GM12878 (cell line): ENCODE measurements around the gene MZB1. TPM values are rescaled to one million over a fixed set of nuclear protein-coding genes. Genes with fewer than 3 reads are reported as not detected.

Experiments used
- ATAC-seq: fragments of 200-7000 bp; cut with Tn5 transposase; 3 replicates; pipeline ENCODE4 v1.9.1; 2020; ENCODE audit warnings: mild to moderate bottlenecking, moderate library complexity
- BruUV-seq: library from RNA; stranded (reverse); fragments of 400-500 nt; replicated peaks from 2 replicates; lab custom pipeline; 2021; lab: Mats Ljungman, UMichigan
- CTCF ChIA-PET: fragments of 300-600 bp; sonication (Branson Sonifier 250); formaldehyde crosslinking; extraction: SDS; loops from one replicate; lab custom pipeline; 2021; ENCODE audit warnings: inconsistent platforms; lab: Yijun Ruan, JAX
- POLR2A ChIA-PET: fragments of 350-600 bp; formaldehyde crosslinking; extraction: SDS; loops from one replicate; lab custom pipeline; 2021; ENCODE audit warnings: inconsistent platforms; lab: Charles Lee
- RAD21 ChIA-PET: fragments of 300-600 bp; sonication (Branson Sonifier 250); formaldehyde crosslinking; loops from one replicate; lab custom pipeline; 2023; ENCODE audit warnings: antibody characterized with exemption; ENCODE audit not compliant: unreplicated experiment; lab: Charles Lee
- SMC1A ChIA-PET: fragments of 300-600 bp; sonication (Branson Sonifier 250); formaldehyde crosslinking; loops from one replicate; lab custom pipeline; 2023; ENCODE audit not compliant: unreplicated experiment, uncharacterized antibody; lab: Charles Lee
- DNase-seq: peaks from one replicate; pipeline ENCODE4 v3.0.0-alpha.2; 2011; ENCODE audit warnings: low read depth, low spot score
- FAIRE-seq: peaks from 3 replicates; lab custom pipeline; 2011; peaks lifted over from hg19 to GRCh38; lab: Jason Lieb, UNC
- H2AFZ ChIP-seq: 2 replicates; pipeline ENCODE4 v1.6.0; 2011; ENCODE audit warnings: low read depth, low read length, control low read depth; ENCODE audit not compliant: control insufficient read depth
- H3K27ac ChIP-seq: 2 replicates; pipeline ENCODE4 v1.5.1; 2011; ENCODE audit warnings: control low read depth; ENCODE audit not compliant: control insufficient read depth, insufficient read depth
- H3K27me3 ChIP-seq, 2 experiments: replicated peaks in 1 of 2; 2 replicates each; pipeline versions ENCODE4 v1.6.0 to v1.6.1; 2011; ENCODE audit warnings: low read length in 1 of 2; ENCODE audit not compliant: control insufficient read depth in 2 of 2, insufficient read depth in 2 of 2
- H3K36me3 ChIP-seq, 2 experiments: 2 replicates each; pipeline ENCODE4 v1.5.1; 2011; ENCODE audit warnings: low read length in 1 of 2; ENCODE audit not compliant: control insufficient read depth in 2 of 2, insufficient read depth in 2 of 2
- H3K4me1 ChIP-seq: 2 replicates; pipeline ENCODE4 v1.6.1; 2011; ENCODE audit warnings: mild to moderate bottlenecking, low read length, moderate library complexity, mixed read lengths; ENCODE audit not compliant: control insufficient read depth, insufficient read depth
- H3K4me2 ChIP-seq: 2 replicates; pipeline ENCODE4 v1.6.0; 2011; ENCODE audit warnings: control low read depth; ENCODE audit not compliant: control insufficient read depth, insufficient read depth
- H3K4me3 ChIP-seq: fragments of 200-600 bp; sonication (generic); 2 replicates; pipeline ENCODE4 v1.5.1; 2016
- H3K79me2 ChIP-seq: 2 replicates; pipeline ENCODE4 v1.6.0; 2011; ENCODE audit warnings: low read length; ENCODE audit not compliant: control insufficient read depth, insufficient read depth
- H3K9ac ChIP-seq: 2 replicates; pipeline ENCODE4 v1.8.0; 2011; ENCODE audit warnings: low read length, control low read depth, mixed read lengths; ENCODE audit not compliant: control insufficient read depth, insufficient read depth
- H3K9me3 ChIP-seq: replicated peaks from 3 replicates; pipeline ENCODE4 v1.5.1; 2011; ENCODE audit warnings: mild to moderate bottlenecking, low read length; ENCODE audit not compliant: control insufficient read depth, insufficient read depth
- H4K20me1 ChIP-seq: 2 replicates; pipeline ENCODE4 v1.6.0; 2011; ENCODE audit not compliant: control insufficient read depth, insufficient read depth
- POLR2A ChIP-seq: IDR thresholded peaks from 2 replicates; pipeline ENCODE4 v1.6.1; 2011; ENCODE audit warnings: low read depth, mild to moderate bottlenecking, low read length
- STAT1 ChIP-seq: fragments of 450-650 bp; conservative IDR thresholded peaks from 2 replicates; pipeline ENCODE4 v1.6.1; 2014; ENCODE audit warnings: antibody characterized with exemption, mild to moderate bottlenecking
- WRNIP1 ChIP-seq: IDR thresholded peaks from 2 replicates; pipeline ENCODE4 v1.6.1; 2011; ENCODE audit warnings: low read depth, low read length, improper control_type of control experiment, borderline replicate concordance
- WGBS: methylation state at CpG from one replicate; pipeline ENCODE4 v1.1.6; 2016; ENCODE audit warnings: low lambda C conversion rate; ENCODE audit not compliant: insufficient replicate concordance, insufficient coverage; ENCODE audit errors: missing lambda C conversion rate; 5-methylcytosine and 5-hydroxymethylcytosine counted together
- in situ Hi-C: fragments of 300-500 bp; cut with MboI; formaldehyde crosslinking; loops from 9 replicates; pipeline ENCODE4 v1.14.3; 2018; ENCODE audit warnings: mixed read lengths
- intact Hi-C: fragments of 100-400 bp; cut with micrococcal nuclease; formaldehyde crosslinking; loops from one replicate; pipeline ENCODE4 v1.14.2; 2022; ENCODE audit not compliant: unreplicated experiment
- polyA plus RNA-seq, 11 experiments: library from polyadenylated mRNA; depleted of rRNA in 4 of 11; unstranded in 6 of 11; stranded (reverse) in 5 of 11; fragments of >200 nt; fragmentation: Nextera tagmentation in 4 of 11; fragmentation: Illumina TruSeq in 1 of 11; extraction: Ambion mirVana in 4 of 11; extraction: Trizol in 1 of 11; gene quantifications; 1 replicate in 1 of 11; 2 replicates in 10 of 11; pipeline versions ENCODE4 v1.2.1 to v1.2.3, GENCODE V29; 2011 to 2016; ENCODE audit warnings: inconsistent platforms in 2 of 11, missing spikeins in 2 of 11, low read depth in 1 of 11
- total RNA-seq, 4 experiments: library from RNA; depleted of rRNA in 3 of 4; stranded (reverse); fragments of >200 nt in 3 of 4; fragmentation: Illumina TruSeq in 1 of 4; extraction: Trizol in 1 of 4; gene quantifications; 2 replicates each; pipeline versions ENCODE4 v1.2.1 to v1.2.3, GENCODE V29; 2013 to 2021

The MZB1 gene
- total and polyA plus RNA-seq, 10 of the 15 experiments (the other 5 are each of a cell fraction or from before 2014, with no cell fraction given) = 19.3 to 406 (median 188) TPM

DNA sequence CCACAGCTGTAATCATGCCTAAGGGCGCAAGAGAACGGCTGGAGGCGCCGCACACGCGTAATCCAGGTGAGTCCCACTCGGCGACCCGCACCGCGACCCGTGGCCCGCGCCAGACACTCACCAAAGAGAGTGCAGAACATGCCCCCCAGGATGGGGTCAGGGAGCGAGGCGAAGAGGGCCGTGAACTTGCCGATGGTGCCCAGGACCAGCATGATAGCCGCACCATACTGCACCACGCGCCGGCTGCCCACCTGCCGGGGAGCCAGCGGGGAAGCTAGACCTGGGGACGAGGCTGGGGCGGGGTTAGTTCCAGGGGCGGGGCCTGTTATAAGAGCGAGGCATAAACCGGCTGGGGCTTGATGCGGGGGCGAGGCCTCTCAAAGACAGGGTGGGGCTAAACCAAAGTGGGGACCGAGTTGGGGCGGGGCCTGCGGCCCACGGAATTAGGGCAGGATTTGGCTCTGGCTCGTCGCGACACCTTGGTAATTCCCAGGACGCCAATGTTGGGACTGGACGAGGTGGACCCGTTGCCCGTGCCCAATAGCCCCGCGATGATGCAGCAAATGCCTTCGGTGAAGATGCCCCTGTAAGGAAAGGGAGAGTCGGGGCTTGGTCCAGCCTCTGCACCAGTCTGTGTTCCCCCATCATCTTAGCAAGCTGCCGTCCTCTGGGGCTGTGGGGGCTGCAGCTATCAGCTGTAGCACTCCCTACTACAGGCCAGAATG is 11.4 kb downstream of the MZB1 start:
- CTCF ChIA-PET = interaction anchor here (0.9 kb wide), 1 partner anchor 9 kb away, joined by 3 read pairs; no protein-coding TSS in a partner anchor
- no peak for DNase-seq
- Histone ChIP-seq H3K27ac (no peak overlapping the region), H3K9ac (no peak overlapping the region), H3K4me2 (no peak overlapping the region), H3K4me1 (no peaks in the 10 kb centered on the region), H3K36me3 (no peaks in the 10 kb centered on the region), H2AFZ (no peak overlapping the region), H4K20me1 (no peaks in the 10 kb centered on the region), H3K79me2 (no peaks in the 10 kb centered on the region), H3K4me3 (no peak overlapping the region), H3K27me3 (no peaks in the 10 kb centered on the region), H3K9me3 (no peaks in the 10 kb centered on the region)
- no TSS peak for BruUV-seq
- 0 out of 2 replicates have a peak, but pooled peaks have one; percentile 30 for TF ChIP-seq POLR2A
- no peak for TF ChIP-seq WRNIP1
- SMC1A ChIA-PET = interaction anchor here (1.1 kb wide), 1 partner anchor 36 kb away, joined by 3 read pairs; the partner anchor contains the start of gene PAIP2
- WGBS = 91% methylated on average over 26 of the region's 47 CpGs
- POLR2A ChIA-PET = interaction anchor here (0.5 to 1.4 kb wide), 4 partner anchors 10 to 127 kb away, joined by 3 to 4 read pairs (median 4); partner anchors contain the start of gene MZB1
- ATAC-seq = no peak
- no peak for FAIRE-seq
- RAD21 ChIA-PET = interaction anchor here (0.5 kb wide), 1 partner anchor 112 kb away, joined by 3 read pairs; no protein-coding TSS in a partner anchor
- in situ Hi-C loops = no loop called here
- intact Hi-C loops = no loop called here

DNA sequence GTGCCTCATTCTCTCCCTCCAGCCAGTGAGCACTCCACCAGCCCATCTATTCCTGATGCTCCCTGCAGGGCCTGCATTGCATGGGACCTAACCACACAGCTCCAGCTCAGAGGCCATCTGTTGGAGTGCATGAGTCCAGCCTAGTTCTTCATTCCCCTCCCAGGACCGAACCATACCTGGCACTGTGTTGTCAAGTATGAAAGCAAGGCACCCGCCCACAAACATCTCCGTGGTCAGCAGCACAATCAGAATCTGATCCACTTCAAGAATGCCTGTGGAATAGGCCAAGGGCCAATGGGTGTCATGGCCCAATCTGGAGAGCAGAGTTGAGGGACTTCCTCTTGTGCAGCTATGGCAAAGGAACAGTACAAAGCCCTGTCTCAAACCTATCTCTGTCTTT is 12.5 kb downstream of the MZB1 start:
- peak; percentile 29; the same call in 1 of the 2 replicates for TF ChIP-seq POLR2A
- TF ChIP-seq STAT1 = no peak
- SMC1A ChIA-PET = interaction anchor here (1.1 kb wide), 1 partner anchor 35 kb away, joined by 3 read pairs; the partner anchor contains the start of gene PAIP2
- no peaks in the 10 kb centered on the region for H3K9me3 ChIP-seq
- H3K9ac ChIP-seq = no peak overlapping the region
- no peak overlapping the region for H2AFZ ChIP-seq
- no peaks in the 10 kb centered on the region for H4K20me1 ChIP-seq
- no peaks in the 10 kb centered on the region for H3K4me1 ChIP-seq
- POLR2A ChIA-PET = interaction anchor here (0.7 to 1.4 kb wide), 2 partner anchors 11 to 13 kb away, joined by 3 to 4 read pairs; partner anchors contain the start of gene MZB1
- no peak overlapping the region for H3K4me3 ChIP-seq
- RAD21 ChIA-PET = no interaction called here
- no peaks in the 10 kb centered on the region for H3K27me3 ChIP-seq
- intact Hi-C loops (no loop called here), in situ Hi-C loops (no loop called here)
- H3K36me3 ChIP-seq = no peaks in the 10 kb centered on the region; a peak in 1 of 4 replicates
- H3K79me2 ChIP-seq = no peaks in the 10 kb centered on the region
- no peak overlapping the region for H3K4me2 ChIP-seq
- DNase-seq = no peak
- BruUV-seq = no TSS peak
- CTCF ChIA-PET = interaction anchor here (0.6 kb wide), 1 partner anchor 227 kb away, joined by 3 read pairs; no protein-coding TSS in a partner anchor
- H3K27ac ChIP-seq = no peak overlapping the region
- ATAC-seq = no peak
- 96% methylated on average over 3 of the region's 3 CpGs for WGBS
- FAIRE-seq = no peak
